Activated B cell treated with CpG ODN at 0.5 μM for 24 hours (primary cell): ENCODE measurements around the gene LRRC56. TPM values are rescaled to one million over a fixed set of nuclear protein-coding genes. Genes with fewer than 3 reads are reported as not detected.
A peak's percentile ranks its signal among the peaks of the same experiment; 100 is the strongest.

Experiments used
- ATAC-seq: fragments of 200-7000 bp; cut with Tn5 transposase; one replicate; pipeline ENCODE4 v1.10.0; 2021; ENCODE audit warnings: low read depth, mild to moderate bottlenecking, moderate library complexity
- CTCF ChIA-PET: fragments of 350-600 bp; sonication (Branson Sonifier 250); formaldehyde crosslinking; loops from one replicate; lab custom pipeline; 2021; ENCODE audit warnings: antibody characterized with exemption; lab: Charles Lee
- POLR2A ChIA-PET: fragments of 350-600 bp; sonication (Branson Sonifier 250); formaldehyde crosslinking; loops from one replicate; lab custom pipeline; 2021; ENCODE audit warnings: antibody characterized with exemption; lab: Charles Lee
- DNase-seq: peaks from one replicate; pipeline ENCODE4 v3.0.0; 2022
- H3K27ac Mint-ChIP-seq: one replicate; pipeline ENCODE4 v1.8.0; 2020; ENCODE audit warnings: mixed read lengths
- H3K27me3 Mint-ChIP-seq: one replicate; pipeline ENCODE4 v1.8.0; 2021; ENCODE audit warnings: mixed read lengths
- H3K36me3 Mint-ChIP-seq: one replicate; pipeline ENCODE4 v1.8.0; 2021; ENCODE audit warnings: low read depth, mixed read lengths
- H3K4me1 Mint-ChIP-seq: one replicate; pipeline ENCODE4 v1.8.0; 2021; ENCODE audit warnings: mixed read lengths
- H3K4me3 Mint-ChIP-seq: one replicate; pipeline ENCODE4 v1.8.0; 2020; ENCODE audit warnings: mild to moderate bottlenecking, mixed read lengths
- H3K9me3 Mint-ChIP-seq: one replicate; pipeline ENCODE4 v1.8.0; 2020; ENCODE audit warnings: mixed read lengths
- CTCF ChIP-seq: fragments of 200-600 bp; IDR thresholded peaks from one replicate; pipeline ENCODE4 v1.8.0; 2022; ENCODE audit warnings: antibody characterized with exemption, mild to moderate bottlenecking
- intact Hi-C: fragments of 100-400 bp; cut with micrococcal nuclease; formaldehyde crosslinking; loops from one replicate; pipeline ENCODE4 v1.15.1; 2024
- total RNA-seq: library from RNA; stranded (reverse); gene quantifications from 2 replicates; pipeline ENCODE4 v1.2.3, GENCODE V29; 2022

The LRRC56 gene
- total RNA-seq, 1 donor from 2014 or later, result 7.9 TPM

GRCh38 chr11:531919-532526 is 5.3 kb upstream of the LRRC56 start:
- TF ChIP-seq CTCF, result no peak
- POLR2A ChIA-PET, result interaction anchor here (0.6 to 1.0 kb wide), 3 partner anchors 25 to 165 kb away, joined by 3 to 4 read pairs (median 3); partner anchors contain the start of genes LMNTD2 and RNH1
- peaks cover 23% of the 10 kb centered on the region for H3K36me3 Mint-ChIP-seq

GRCh38 chr11:532527-532985 is 4.8 kb upstream of the LRRC56 start:
- peaks cover 23% of the 10 kb centered on the region for H3K36me3 Mint-ChIP-seq
- ChIA-PET POLR2A (interaction anchor here (0.7 to 1.0 kb wide), 3 partner anchors 26 to 85 kb away, joined by 3 to 4 read pairs (median 3); partner anchors contain the start of genes LMNTD2 and RNH1), CTCF (no interaction called here)
- ATAC-seq (no peak), DNase-seq (no peak)
- intact Hi-C loops, result loop anchor here (10.0 kb wide), 1 partner anchor 382 kb away; the partner anchor contains the start of gene CHID1
- H3K4me1 Mint-ChIP-seq, result peaks cover 11% of the 10 kb centered on the region
- no peak overlapping the region for H3K4me3 Mint-ChIP-seq
- H3K27me3 Mint-ChIP-seq, result no peaks in the 10 kb centered on the region
- no peak for TF ChIP-seq CTCF
- no peaks in the 10 kb centered on the region for H3K9me3 Mint-ChIP-seq
- no peak overlapping the region for H3K27ac Mint-ChIP-seq

More at GRCh38 chr11:531919-532526, 5.3 kb upstream of the LRRC56 start:
- no peak for ATAC-seq
- Mint-ChIP-seq H3K27me3 (no peaks in the 10 kb centered on the region), H3K4me3 (no peak overlapping the region), H3K9me3 (no peaks in the 10 kb centered on the region), H3K27ac (no peak overlapping the region), H3K4me1 (peaks cover 9% of the 10 kb centered on the region)
- CTCF ChIA-PET, result no interaction called here
- intact Hi-C loops, result loop anchor here (10.0 kb wide), 1 partner anchor 383 kb away; the partner anchor contains the start of gene CHID1
- DNase-seq, result no peak

- peaks cover 23% of the 10 kb centered on the region for H3K36me3 Mint-ChIP-seq
- ChIA-PET POLR2A (interaction anchor here (0.9 to 1.0 kb wide), 2 partner anchors 85 to 326 kb away, joined by 4 read pairs; partner anchors contain the start of genes BET1L and RIC8A), CTCF (no interaction called here)
- ATAC-seq (no peak), DNase-seq (no peak)
- H3K9me3 Mint-ChIP-seq, result no peaks in the 10 kb centered on the region
- no peak for TF ChIP-seq CTCF
- intact Hi-C loops, result loop anchor here (10.0 kb wide), 1 partner anchor 382 kb away; the partner anchor contains the start of gene CHID1
- H3K27ac Mint-ChIP-seq, result no peak overlapping the region
- H3K27me3 Mint-ChIP-seq, result no peaks in the 10 kb centered on the region
- H3K4me1 Mint-ChIP-seq, result peaks cover 17% of the 10 kb centered on the region
- no peak overlapping the region for H3K4me3 Mint-ChIP-seq
These were observed 4.2 kb upstream of the LRRC56 start for GRCh38 chr11:532986-533585.

- DNase-seq (no peak), ATAC-seq (no peak)
- ChIA-PET POLR2A (interaction anchor here (0.9 to 1.0 kb wide), 3 partner anchors 27 to 326 kb away, joined by 4 read pairs; partner anchors contain the start of genes BET1L, RIC8A and RNH1), CTCF (interaction anchor here (0.8 kb wide), 1 partner anchor 20 kb away, joined by 3 read pairs; no protein-coding TSS in a partner anchor)
- Mint-ChIP-seq H3K4me3 (peak overlapping the region; percentile 35), H3K27ac (no peak overlapping the region), H3K4me1 (peaks cover 24% of the 10 kb centered on the region), H3K27me3 (no peaks in the 10 kb centered on the region), H3K36me3 (peaks cover 23% of the 10 kb centered on the region), H3K9me3 (no peaks in the 10 kb centered on the region)
- no peak for TF ChIP-seq CTCF
- intact Hi-C loops, result loop anchor here (10.0 kb wide), 1 partner anchor 381 kb away; the partner anchor contains the start of gene CHID1
These were observed 3.5 kb upstream of the LRRC56 start for GRCh38 chr11:533586-534395.
